ENCODE data around the gene SEC14L6.

Gene SEC14L6

DNA sequence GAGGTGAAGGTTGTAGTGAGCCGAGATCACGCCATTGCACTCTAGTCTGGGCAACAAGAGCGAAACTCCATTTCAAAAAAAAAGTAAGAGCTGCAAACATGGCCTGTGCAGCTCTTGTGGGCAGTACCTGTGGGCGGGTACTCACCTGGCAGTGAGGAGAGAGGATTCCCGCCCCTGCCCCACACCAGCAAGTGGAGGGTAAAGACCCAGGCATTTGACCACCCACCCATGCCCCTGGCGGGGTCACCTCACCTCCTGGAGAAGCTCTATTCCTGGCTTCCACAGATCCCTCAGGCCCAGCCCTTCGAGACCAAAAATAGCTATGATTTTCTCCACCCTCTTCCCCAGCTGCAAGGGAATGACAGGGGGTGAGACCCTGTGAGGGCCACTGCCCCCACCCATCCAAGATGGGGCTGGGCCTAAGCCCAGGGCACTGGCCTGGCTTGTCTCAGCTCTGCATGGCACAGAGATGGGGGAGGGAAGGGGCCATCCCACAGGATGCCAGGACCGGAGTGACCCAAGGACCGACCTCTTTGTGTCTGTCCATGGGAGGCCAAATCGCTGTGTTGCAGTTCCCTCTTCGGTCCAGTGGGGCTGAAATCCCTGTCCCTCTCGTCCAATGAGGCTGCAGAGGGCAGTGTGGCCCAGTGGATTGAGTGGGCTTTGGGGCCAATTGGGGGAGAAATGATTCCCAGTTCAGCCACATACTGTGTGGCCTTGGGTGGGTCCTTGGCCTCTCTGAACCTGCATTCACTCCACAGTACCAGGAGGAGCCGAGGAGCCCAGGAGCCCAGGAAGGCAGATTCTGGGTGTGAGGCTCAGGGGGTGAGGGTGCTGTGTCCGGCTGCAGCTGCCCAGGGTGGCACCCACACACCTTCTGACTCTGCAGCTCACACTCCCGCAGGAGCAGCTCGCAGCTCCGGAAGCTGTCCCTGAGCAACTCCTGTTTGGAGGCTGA is 14.6 kb downstream of the SEC14L6 start:
- no peak for DNase-seq

DNA sequence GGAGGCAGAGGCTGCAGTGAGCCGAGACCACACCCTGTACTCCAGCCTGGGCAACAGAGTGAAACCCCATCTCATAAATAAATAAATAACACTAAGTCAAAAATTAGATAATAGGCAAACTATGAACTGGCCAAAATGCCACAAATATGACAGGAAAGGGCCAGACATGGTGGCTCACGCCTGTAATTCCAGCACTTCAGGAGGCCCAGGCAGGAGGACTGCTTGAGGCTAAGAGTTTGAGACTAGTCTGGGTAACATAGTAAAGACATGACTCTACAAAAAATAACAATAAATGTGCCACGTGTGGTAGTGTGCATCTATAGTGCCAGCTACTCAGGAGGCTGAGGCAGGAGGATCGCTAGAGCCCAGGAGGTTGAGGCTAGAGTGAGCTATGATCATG is 19.9 kb downstream of the SEC14L6 start:
- DNase-seq: no peak

DNA sequence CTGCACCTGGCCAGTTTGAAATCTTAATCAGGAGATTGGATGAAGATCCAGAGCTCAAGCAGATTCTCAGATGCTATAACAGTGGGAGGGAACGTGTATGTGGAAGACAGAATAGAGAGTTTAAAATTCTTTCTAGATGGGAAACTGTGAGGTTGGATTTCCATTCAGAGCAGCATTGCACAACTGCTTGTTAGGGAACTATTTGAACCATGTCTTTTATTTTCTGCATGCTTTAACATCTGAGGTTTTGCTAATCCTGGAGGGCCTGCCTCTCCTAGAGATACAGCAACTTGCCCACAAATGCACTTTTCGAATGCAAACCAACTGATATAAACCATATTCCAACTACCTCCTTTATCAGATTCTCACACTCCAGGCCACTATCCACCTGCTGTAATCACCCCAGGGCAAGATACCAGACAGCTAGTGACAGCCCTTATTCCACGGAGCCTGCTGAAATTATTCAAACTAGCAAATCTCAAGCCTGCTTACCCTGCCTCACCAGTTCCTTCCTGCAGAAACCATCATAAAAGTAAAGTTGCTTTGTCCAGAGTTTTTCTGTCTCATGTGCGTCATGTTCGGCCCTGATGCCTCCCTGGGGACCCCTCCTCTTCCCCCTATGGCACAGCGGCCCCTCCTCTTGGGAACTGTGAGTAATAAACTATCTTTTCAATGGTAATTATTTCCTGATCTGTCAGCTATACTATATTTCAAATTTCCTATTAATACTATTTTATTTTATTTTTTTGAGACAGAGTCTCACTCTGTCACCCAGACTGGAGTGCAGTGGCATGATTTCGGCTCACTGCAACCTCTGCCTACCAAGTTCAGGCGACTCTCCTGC is 22.7 kb downstream of the SEC14L6 start:
- no peak for DNase-seq

DNA sequence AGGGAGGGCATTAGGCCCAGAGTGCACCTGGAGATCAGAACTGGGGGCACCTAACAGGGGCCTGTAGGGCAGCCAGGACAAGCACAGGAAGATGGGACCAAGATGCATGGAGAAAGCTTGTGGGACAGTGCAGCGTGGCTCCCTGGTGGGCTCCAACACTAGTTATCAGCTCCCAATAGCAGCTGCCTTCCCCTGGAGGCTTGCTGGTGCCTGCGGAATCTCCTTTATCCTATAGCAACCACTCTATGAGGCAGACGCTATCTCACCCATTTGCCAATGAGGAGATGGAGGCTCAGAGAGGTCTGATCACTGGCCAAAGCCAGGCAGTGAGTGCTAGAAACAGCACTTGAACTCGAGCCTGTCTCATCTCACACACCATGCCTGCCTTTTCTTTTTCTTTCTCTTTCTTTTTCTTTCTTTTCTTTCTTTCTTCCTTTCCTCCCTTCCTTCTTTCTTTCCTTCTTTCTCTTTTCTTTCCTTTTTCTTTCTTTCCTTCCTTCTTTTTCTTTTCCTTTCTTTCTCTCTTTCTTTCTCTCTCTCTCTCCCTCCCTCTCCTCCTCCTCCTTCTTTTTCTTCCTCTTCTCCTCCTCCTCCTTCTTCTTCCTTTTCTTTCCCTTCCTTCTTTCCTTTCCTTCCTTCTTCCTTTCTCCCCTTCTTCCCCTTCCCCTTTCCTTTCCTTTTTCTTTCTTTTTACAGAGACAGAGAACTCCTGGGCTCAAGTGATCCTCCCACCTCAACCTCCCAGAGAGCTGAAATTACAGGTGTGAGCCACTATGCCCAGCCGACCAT is 25.0 kb downstream of the SEC14L6 start:
- DNase-seq: no peak

DNA sequence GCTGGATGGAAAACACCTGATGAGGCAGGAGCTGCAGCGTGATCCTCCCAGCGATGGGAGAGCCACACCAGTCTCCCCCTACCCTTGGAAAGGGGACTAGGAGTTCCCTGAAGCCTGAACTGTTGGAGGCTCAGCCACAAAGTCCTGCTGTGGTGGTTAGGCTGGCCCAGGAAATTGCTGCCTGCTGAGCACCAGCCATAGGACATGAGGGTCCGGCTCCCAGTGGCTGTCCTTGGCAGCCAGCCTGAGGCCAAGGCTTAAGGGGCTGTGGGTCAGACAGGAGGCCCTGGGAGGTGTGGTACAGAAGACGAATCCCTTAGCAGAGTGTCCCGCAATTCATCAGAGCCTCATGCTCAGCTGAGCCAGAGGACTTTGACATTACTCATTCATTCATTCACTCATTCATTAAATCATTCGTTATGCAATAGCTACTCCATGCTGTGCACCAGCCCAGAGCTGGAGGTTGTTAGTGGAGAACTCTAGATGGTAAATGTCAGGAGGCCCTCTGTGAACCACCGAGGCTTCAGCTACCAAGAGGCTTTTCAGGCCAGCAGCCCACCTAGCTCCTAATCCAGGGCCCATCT is 26.6 kb downstream of the SEC14L6 start:
- no peak for DNase-seq

GRCh38 chr22:30516731-30517130 is 29.8 kb downstream of the SEC14L6 start:
- no peak for DNase-seq

DNA sequence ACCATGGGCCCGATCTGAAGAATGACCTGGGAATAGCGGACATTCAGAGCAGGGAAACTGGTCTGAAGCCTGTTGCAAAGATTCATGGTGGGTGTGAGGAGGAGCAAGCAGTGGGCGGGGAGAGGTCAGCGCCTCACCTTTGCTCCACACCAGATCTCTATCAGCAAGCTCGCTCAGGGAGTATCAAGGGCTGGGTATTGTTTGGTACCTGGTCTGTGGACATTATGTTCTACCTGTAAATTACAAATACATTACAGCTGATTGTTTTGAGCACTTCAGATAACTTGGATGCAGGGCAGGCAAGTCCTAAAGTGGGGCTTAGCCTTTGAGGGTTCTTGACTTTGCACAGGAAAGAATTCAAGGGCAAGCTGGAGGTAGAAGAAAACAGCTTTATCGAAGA is 30.3 kb downstream of the SEC14L6 start:
- DNase-seq: no peak

DNA sequence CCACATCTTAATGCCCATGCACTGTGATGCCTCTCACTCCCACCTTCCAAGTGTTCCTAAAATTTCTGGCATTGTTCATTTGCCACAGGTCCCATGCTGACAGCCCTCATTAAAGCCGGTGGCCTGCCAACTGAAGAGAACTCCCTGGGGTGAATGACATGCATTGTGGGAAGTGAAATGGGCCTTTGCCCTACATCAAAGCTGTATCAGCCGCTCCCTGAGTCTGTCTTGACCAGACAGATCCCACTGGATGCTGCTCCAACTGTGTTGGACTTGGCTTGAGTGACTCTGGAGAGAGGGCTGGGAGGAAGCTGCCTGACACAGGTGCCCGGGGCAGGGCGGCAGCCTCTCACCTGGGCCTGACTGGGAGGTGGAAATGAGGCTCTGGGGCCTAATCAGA is 32.3 kb downstream of the SEC14L6 start:
- no peak for DNase-seq

DNA sequence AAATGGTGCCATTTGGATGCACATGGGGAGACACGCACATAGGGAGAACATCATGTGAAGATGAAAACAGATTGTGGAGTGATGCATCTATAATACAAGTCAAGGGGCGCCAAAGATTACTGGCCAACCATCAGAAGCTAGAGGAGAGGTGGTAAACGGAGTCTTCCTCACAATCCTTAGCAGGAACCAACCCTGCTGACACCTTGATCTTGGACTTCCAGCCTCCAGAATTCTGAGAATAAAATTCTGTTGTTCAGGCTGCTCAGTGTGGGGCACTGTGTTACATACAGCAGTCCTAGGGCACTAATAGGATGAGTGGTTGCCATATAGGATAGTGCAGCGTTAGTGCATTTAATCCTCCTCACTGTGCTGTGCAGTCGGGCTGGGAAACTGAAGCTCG is 33.1 kb downstream of the SEC14L6 start:
- no peak for DNase-seq

DNA sequence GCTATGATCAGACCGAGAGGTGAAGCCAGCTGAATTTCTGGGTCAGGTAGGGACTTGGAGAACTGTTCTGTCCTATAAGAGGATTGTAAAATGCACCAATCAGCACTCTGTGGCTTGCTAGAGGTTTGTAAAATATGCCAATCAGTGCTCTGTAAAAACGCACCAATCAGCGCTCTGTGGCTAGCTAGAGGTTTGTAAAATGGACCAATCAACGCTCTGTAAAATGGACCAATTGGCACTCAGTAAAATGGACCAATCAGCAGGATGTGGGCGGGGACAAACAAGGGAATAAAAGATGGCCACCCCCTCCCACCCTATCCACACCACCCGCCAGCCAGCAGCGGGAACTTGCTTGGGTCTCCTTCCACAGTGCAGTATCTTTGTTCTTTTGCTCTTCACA is 34.6 kb downstream of the SEC14L6 start:
- DNase-seq: no peak

- no peak for DNase-seq
These were observed 35.4 kb downstream of the SEC14L6 start for GRCh38 chr22:30511109-30511508.

DNA sequence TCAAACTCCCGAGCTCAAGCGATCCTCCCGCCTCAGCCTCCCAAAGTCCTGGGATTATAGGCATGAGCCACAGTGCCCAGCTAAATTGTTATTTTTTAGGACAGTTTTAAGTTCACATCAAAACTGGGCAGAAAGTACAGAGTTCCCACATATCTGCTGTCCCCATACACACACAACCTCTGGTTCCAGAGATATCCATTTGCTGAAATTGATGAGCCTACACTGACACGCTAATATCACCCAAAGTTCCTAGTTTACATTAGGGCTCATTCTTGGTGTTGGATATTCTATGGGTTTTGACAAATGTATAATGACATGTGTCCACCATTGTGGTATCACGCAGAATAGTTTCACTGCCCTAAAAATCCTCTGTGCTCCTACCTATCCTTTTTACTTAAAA is 38.3 kb downstream of the SEC14L6 start:
- no peak for DNase-seq

- no peak for DNase-seq
These were observed 38.9 kb downstream of the SEC14L6 start for GRCh38 chr22:30507670-30508069.

DNA sequence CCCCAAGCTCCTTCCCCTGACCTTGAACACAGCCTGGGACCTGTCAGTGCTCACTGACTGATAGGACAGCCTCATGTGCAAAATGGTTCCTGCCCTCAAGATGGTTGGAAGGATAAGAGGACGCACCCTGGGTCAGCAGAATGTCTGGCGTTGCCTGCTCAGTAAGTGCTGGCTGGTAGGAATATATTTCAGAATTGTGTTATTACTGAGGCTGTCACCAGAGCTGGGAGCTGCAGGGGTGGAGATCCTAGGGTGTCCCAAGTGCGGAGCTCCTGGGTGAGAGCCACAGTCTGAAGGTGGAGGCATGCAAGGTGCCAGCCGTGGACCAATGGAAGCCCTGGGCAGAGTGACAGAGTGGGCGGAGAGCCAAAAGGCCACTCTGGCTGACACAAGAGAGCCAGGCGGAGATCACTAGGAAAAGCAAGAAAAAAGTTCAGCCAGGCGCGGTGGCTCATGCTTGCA is 40.0 kb downstream of the SEC14L6 start:
- no peak for DNase-seq

DNA sequence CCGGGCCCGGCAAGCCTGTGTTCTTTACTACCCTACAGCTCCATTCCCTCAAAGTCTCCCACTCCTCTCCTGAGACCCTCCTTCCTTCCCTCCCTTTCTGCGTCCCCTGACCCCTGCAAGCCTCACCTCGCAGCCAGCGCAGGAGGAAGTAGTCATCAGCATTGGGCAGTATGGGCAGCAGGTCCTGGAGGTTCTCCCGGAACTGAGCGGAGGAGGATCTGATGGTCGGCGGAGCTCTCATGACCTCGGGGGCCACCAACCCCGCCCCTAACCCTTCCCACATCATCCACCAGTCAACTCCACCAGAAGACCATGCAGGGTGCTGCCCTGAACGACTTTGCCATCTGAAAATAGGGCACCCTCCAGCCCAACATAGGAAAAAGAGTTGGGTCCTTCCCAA is 43.0 kb downstream of the SEC14L6 start:
- no peak for DNase-seq

DNA sequence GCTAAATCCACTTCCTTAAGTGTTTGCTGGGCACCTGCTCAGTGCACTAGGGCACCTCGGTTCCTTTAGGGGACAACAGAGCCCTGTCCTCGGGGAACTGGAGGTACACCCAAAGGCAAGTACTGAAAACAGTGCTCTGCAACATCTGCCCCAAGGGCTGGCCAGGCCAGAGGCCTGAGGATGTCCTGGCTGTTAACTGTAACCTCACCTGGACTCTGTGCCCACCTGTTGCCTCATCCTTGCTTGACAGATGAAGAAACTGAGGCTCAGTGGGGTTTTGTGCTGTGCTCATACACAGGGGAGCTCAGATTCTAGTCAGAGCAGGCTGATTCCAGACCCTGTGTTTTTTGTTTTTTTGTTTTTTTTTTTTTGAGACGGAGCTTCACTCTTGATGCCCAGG is 43.6 kb downstream of the SEC14L6 start:
- no peak for DNase-seq

GRCh38 chr22:30502153-30502552 is 44.4 kb downstream of the SEC14L6 start:
- DNase-seq: no peak

GRCh38 chr22:30500628-30501027 is 45.9 kb downstream of the SEC14L6 start:
- DNase-seq: no peak

DNA sequence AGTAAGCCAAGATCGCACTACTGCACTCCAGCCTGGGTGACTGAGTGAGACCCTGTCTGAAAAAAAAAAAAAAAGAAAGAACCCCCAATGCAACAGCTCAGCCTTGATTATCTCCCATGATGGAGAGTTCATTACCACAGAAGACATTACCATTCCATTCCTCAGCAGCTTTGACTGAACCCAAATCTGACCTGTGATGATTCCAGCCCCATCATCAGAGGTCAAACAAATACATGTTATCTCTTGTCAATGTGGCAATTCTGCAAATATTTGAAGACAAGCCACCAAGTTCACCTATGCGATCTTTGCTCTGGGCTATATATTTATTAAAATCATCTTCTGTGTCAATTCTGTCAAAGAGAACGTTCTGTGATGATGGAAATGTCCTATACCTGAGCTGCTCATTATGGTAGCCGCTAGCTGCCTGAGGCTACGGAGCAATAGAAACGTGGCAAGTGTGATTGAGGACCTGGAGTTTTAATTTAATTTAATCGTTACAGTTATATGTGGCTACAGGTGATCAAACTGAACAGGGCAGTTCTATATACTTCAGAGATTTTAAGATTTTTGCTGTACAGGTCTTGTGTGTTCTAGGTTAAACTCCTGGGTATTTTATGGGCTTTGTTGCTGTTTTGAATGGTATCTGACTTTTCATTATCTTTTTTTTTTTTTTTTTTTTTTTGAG is 48.9 kb downstream of the SEC14L6 start:
- DNase-seq: no peak

GRCh38 chr22:30495041-30495784 is 51.3 kb downstream of the SEC14L6 start:
- no peak for DNase-seq

- DNase-seq: no peak
These were observed 54.4 kb downstream of the SEC14L6 start for GRCh38 chr22:30492144-30492543.
